ENCODE measurements around the gene XPO4.

Gene XPO4

DNA sequence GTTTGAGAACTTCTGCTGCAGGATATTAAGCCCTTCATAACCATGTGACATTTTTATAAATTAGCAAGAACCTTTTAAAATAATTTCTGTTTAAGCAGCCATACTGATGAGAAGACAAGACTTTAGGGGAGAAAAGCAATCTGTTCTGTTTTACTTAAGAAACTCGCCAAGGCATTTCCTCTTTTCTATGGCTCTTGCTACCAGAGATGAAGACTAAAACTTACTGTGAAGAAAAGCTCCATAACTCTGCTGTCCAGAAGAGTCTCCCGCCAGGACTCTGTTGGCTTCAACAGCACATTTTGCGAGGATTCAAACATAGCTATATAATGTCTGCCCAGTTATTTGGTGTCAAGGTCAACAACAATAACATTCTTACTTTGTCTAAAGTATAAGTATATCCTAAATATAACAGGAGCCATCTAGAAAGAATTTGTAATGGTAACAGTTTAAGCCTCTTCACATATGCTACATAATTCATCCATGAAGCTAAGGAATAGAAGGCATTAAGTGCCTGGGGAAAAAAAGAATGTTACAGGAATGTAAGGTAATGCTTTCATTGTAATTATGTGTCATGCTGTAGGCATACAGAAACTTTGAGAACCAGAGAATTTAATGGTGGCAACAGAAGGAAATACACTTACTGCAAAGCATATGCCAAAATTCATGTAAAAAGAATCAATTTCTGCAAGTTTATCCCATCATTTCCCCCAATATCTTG lies 75.5 kb downstream of the XPO4 start:
- peak; percentile 68 for DNase-seq

DNA sequence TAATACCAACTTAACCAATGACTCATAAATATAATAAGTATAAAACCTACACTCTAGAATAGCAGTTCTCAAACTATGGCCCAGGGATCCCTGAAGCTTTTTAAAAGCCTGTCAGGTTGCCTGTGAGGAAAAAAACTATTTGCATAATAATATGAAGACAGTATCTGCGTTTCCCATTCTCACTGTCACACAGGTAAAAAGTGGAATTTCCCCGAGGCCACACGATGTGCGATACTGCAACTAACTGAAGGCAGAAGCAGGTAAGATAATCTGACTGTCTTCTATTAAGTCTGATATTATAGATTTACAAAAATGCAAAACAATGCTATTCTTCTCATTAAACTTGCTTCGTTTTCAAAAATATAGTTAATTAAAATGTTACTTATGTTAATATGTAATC lies 76.2 kb downstream of the XPO4 start:
- DNase-seq, result no peak

DNA sequence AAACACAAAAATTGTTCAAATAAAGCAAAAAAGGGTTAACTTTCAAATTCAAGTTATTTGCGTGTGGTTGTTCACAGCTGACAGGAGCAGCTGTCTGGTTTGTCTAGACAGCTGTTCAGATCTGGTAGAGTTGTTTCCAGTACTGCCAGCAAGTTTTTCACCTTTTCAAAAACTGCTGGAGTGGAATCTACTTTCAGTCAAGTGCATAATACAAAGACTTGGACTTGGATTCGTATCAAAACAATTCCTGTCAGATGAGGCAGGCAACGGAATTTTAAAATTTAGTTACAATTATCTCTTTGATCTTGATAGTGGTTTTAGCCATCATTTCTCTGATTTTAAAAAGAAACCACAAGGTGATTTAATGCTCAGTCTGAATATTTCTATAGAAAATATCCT lies 77.1 kb downstream of the XPO4 start:
- DNase-seq, result peak; percentile 10

DNA sequence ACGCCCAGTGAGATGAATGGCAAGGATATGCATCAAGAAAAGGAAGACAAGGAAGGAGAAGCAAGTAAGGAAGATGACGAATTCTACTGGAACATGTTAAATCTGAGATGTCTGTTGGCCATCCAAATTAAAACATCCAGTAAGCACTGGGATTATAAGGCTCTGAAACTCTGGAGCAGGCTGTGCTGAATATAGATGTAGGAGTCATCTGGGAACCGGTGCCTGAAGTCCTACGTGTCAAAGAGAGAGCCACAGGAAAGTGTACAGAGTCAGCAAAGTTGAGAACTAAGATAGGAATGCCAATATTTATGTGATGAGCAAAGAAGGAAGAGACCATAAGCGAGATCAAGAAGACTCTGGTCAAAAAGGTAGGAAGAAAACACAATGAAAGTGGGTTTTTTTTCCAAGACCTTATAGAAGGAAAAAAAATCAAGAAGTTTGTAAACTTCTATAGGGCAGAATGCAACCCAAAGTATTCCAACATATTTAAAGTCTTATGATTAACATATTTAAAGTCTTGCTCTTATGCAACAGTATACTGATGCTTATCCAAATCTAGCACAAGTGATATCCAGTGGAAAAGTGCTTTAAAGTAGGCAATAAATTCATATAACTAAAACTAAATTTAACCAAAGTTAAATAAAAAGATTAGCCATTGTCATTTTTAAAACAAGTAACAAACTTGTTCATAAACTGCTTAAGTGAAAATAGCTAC lies 77.6 kb downstream of the XPO4 start:
- DNase-seq, result peak; percentile 26

DNA sequence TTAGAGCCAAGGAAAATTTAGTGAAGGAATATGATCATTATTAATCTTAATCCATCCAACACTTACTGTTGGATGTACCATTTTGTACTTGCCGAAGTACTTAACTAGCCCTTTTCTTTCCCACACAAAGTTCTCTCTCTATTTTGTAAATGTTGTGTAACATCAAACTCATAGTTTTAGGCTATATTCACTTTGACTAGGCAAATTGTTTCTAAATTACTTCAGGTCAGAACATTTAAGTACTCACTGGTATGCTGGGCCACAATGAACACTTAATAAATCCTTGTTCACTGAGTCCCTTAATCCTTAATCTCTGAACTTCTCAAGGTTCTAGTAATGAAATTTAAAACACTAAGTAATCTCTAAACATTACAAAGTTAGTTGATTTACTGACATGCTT lies 79.5 kb downstream of the XPO4 start:
- no peak for DNase-seq

DNA sequence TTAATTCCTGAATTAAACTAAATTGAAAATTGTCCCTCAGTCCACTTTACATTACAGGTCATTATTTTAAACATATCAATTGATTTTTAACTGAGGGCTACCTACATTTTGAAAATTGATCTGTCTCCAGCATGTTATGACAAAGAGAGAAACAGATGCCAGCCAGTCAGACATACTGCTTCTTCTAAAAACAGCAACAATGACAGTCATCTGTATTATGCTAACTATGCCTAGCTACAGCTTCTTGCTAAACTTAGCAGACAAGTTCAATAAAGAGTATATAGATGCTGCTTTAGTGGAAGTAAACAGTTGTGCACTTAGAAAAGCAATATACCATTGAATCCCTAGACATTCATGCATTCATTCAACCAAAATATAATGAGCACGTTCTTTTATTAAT lies 80.1 kb downstream of the XPO4 start:
- no peak for DNase-seq

DNA sequence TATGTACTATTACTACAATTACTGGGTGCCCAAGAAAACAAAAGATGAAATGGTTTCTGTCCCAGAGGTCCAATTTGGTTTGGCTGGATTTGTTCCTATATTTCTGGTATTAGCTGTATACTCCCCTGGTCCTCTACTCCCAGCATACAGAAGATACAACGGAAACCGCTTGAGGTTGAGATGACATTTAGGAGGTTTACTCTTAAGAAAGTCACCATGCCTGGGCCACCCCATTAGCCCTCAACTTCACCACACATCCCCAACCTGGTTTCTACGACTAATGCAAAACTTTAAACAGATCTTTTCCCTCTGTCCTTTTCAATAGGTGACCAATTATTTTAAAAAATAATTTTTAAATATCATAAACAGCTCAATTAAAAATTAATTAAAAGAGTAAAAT lies 82.8 kb downstream of the XPO4 start:
- no peak for DNase-seq

DNA sequence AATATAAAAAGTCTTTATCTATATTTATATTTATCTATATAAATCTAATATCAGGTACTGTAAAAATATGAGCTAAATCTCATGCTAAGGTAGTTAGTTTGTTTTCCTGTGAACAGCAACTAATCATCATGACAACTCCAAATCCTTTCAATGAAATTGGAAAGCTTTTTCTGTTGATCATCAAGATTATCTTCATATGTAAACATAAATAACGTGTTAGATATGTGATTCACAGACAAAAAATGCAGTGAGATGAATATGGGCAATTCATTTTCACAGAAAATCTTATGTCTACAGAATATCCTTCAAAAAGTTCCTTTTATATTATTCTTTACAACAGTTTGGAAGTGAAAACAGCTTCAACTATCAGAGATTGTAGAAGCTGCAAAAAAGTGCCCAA lies 87.1 kb downstream of the XPO4 start:
- no peak for DNase-seq

DNA sequence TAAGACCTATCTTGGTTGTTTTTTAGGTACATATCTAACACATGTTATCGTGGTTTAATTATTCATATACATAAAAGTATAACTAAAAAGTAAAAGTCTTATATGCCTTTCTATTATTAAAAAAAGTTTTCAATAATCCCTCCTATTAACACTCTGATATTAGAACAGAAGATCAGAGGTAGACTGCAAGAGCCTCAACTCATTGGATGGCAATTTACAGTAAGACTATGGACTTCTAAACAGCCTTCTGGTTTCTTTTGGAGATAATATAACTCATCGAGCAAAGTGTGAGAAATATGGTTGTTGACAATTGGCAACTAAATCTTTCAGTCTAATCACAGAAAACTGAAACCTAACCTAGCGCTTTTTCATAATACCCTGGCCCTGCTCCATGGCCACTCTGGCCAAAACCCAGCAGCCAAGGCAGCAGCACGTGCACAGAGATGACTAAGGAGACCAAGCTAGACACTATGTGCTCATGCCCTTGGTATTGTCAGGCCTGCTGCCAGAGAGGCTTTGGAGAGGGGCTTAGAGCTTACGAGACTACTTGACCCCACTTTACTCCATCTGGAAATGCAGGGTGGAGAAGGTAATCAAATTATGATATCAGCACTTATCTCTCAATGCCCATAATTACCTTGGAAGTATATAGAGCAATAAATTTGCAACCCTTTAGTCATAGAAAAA lies 88.2 kb downstream of the XPO4 start:
- DNase-seq, result peak; percentile 96

DNA sequence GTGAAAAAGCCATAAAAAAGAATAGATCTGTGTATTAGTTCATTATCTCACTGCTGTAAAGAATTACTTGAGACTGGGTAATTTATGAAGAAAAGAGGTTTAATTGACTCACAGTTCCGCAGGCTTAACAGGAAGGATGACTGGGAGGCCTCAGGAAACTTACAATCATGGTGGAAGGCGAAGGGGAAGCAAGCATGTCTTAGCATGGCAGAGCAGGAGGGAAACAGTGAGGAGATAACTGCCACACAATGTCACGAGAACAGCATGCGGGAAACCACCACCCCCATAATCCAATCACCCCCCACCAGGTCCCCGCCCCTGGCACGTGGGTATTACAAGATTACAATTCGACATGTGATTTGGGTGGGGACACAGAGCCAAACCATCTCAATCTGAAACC lies 89.7 kb downstream of the XPO4 start:
- DNase-seq, result no peak

DNA sequence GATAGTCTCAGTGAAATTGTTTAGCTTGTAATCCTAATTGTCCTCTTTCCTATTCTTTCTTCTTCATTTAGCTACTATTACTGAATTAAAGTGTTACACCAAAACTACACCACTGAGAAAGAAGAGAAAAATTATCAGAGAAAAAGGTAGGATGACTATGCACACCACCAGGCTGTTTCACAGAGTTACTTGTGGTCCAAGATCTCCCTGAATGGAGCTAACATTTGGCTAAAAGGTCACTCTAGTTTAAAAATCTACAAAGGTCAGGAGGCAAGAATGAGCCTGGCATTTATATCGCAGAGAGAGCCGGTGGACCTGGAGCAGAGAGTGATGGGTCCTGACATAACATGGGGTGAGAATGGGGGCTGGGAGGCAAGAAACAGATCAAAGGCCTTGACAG lies 91.7 kb downstream of the XPO4 start:
- DNase-seq, result no peak

DNA sequence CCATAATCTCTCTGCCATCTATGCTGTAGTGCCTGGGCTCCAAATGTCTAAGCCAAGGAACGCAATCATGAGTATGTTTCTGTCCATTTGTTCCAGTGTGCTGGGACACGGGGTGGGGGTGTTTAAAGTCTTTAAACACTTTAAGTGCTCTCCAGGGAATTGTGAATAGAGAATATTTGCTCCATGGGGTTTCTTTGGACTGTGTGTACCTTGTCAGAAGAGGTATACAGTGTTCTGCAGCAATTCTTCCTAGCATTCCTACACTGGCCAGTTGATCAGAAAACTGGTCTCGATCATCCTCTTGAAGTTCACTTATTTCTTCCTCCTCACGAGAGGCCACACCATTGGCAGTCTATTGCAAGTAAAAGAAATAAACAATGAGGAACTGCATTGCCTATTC lies 93.7 kb downstream of the XPO4 start:
- DNase-seq, result no peak

DNA sequence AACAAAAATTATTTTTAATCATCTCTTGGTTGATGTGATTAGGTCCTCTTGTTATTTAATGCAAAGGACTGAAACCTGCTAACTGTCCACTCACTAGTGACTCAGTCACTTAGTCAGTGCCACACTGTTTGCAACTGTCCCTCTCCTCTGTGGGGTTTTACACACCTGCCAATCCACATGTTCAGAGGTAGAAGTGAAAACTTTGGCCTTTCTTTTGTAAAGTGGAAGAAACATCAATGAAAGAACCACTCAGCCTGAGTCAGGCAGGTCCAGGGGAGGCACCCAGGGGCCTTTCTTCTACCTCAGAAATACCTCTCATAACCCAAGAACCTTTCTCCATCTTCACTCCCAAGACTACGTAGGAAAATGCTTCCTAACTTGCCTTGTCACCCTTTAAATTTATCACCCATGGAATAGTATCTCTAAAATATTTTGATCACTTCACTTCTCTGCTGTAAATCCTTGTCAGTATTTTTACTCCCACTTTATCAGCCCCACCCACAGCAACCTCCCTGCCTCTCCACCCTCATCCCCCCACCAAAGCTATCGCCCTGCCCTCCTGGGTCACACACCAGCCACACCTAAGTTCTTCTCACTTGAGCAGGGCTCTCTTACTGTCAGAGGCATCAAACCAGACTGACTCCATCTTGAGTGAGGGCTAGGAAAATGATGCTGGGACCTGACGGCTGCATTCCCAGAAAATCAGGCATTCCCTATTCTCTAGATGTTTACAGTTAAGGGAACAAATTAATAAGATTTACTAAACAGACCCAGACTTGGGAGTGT lies 99.2 kb downstream of the XPO4 start:
- DNase-seq, result no peak

DNA sequence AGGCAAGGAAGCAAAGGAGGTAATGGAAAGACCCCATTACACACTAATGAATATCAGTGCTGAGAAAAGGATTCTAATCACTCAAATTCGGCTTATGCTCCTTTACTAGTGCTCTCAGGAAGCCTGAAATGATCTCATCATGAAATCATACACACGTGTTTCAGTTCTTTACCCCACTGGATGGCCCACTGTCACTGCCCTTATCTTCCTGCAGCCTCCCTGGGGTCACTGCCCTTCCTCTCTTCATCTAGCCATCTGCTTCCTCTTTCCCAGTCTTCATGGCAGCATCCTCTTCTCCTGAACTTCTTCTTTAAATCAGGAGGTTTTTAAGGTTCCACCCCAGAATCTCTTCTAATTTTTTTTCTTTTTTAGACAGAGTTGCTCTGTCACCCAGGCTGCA lies 100.8 kb downstream of the XPO4 start:
- DNase-seq, result no peak

DNA sequence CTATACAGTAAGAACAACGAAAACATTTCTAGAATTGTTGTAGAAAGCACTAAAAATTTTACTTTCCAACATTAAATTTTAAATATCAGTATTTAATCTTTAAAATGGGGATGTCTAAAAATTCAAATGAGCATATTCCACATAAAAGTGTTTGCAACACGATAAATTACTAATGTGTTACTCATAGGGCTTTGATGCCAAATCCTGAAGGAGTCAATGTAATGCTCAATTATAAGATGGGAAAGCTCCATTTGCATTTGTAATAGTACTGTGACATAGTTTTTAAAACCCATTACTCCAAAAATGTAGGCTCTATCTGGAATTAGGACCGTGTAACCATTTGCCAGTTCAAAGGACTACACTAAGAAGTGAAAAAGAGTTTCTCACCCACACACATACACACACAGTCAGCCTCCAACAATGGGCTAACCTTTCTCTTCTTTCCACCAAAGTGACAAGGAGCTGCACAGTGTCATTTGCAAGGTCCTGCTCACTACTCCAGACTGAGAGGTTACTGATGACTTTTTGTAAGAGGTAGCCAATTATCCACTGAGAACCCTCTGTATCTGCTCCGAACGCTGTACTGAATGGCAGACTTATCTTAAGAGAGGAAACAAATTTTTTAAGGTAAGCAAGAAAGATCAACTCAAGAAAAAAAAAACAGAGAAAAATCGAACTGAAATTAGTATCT lies 102.7 kb downstream of the XPO4 start:
- peak; percentile 17 for DNase-seq

DNA sequence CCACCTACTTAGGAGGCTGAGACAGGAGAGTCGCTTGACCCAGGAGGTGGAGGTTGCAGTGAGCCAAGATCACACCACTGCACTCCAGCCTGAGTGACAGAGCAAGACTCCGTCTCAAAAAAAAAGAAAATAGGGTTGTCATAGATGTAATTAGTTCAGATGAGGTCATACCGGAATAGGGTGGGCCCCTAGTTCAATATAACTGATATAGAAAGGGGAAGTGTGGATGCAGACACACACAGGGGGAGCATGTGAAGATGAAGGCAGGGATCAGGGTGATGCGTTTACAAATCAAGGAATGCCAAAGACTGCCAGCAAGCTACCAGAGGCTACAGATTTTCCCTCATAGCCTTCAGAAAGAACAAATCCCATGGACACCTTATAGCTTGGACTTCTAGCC lies 104.5 kb downstream of the XPO4 start:
- DNase-seq, result no peak

DNA sequence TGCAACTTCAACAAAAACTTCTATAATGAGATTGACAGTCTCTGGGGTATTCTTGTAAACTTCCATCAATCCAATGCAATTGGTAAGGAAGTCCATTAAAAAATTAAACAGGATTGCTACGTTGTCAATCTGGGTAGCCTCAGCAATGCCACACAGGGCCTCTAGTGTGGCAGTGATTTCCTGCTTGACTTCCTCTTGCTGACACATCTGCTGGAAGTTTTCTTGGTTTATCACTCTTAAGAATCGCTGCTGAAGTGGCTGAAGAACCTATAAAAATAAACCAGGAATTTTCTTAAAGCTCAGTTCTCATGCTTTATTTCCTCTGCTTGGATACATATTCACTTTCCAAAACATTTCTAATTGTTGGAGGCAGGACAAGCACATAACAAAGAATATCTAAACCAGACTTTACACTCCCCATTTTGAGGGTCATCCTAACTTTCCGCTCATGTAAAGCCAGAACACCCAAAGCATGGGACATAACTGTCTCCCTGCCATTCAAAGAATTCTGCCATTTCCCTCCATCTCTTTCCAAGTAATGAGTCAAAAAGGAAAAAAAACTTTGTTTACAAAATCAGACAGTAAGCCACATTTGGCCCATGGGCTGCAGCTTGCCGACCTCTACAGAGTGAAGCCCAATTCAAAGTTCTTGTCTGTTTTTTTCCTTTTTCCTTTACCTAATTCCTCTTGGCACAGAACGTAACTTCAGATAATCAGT lies 105.6 kb downstream of the XPO4 start:
- DNase-seq, result no peak

DNA sequence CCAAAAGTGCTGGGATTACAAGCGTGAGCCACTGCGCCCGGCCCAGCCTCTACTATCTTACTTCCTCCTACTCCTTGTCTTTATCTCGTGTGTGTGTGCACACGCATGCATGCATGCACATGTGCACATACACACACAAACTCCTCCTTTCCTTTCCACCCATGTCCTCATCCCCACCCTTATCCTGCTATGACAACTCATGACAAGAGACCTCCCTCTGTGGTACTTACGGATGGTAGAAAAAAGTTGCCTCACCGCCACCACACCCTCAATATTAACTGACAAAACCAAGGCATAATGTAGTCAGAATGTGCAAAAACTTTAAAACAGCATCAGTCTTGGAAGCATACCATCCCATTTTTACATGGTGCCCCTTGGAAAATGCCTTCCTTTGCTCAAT lies 112.9 kb downstream of the XPO4 start:
- DNase-seq, result no peak

DNA sequence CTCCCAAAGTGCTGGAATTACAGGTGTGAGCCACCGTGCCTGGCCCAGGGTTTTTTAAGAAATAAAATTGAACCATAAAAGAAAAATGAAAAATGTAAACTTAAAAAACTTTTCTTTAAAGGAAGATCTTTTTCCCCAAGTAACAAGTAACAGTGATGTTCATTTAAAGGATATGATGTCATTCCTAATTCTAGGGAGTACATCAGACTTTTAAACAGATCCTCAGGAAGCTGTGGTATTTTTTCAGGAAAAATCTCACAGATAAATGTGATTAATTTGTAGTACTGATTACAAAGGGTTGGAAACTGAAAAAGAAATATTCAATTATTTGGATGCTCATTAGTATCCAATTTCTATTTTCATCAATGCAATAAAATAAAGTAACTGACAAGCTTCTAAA lies 114.2 kb downstream of the XPO4 start:
- no peak for DNase-seq

DNA sequence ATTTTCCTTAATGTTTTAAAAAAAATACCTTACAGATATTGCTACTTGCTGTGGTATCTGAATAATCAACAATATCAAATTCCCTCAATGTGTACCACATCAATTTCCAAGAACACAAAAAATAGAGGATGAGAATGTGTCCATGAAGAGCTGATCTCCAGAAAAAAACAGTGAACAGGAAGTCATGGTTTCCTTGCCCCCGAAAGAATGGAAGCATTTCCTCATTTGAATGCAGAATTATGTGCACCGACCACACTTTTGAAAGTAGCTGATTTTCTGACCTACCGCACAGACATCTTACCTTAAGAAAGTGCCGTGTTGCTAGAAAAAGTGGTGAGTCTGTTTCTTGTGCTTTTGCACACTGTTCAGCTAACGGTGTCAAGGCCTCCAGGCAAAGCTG lies 115.4 kb downstream of the XPO4 start:
- no peak for DNase-seq

DNA sequence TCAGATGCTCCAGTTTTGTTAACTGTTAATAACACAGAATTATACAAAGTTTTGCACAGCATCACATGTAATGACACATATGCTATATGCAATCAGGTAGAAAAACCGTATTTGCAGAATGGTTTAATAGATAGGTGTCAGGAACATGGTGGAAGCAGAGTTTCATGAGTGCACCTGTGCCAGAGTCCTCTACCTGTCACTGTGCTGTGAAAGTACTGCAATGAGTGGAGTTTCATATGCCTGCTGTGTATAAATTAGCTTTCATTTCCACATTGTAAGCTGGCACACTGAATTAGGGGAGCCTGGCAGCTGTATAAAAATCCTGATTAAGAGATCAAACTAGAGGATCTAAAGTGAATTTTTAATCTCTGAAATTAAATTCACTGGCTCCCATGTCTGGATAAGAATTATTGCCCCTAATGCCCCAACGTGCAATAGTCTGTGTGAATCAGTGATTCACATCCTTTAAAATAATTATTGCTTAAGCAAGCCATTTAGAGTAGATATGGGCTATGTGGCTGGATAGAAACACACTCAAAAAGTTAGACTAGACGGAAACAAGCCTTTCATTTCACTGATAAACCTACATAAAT lies 120.3 kb downstream of the XPO4 start:
- no peak for DNase-seq

DNA sequence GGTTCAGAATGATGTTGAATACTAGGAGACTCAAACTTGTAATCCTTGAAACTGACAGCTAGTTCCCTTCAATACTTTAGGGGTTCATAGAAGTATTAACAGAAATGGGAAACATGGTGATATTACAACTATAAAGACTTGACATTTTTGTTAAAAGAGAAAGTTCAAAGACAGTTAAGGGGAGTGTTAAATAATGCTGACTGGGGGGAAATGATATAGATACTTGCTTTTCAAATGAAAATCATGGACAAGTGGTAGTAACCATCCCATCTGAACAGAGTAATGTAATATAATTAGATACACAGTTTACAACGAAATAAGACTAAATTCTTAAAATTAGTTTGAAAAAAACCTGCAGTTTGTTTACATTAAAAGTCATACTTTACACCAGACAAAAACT lies 122.2 kb downstream of the XPO4 start:
- DNase-seq, result no peak

Measured in fibroblast of skin of right quadriceps (primary cell).